ENCODE data around the gene TIMP2.
"Not testable (repeated sequence)": the region's sequence is repeated elsewhere in the genome, so short reads cannot be mapped to it uniquely, and the experiment has no call there.

The TIMP2 gene

DNA sequence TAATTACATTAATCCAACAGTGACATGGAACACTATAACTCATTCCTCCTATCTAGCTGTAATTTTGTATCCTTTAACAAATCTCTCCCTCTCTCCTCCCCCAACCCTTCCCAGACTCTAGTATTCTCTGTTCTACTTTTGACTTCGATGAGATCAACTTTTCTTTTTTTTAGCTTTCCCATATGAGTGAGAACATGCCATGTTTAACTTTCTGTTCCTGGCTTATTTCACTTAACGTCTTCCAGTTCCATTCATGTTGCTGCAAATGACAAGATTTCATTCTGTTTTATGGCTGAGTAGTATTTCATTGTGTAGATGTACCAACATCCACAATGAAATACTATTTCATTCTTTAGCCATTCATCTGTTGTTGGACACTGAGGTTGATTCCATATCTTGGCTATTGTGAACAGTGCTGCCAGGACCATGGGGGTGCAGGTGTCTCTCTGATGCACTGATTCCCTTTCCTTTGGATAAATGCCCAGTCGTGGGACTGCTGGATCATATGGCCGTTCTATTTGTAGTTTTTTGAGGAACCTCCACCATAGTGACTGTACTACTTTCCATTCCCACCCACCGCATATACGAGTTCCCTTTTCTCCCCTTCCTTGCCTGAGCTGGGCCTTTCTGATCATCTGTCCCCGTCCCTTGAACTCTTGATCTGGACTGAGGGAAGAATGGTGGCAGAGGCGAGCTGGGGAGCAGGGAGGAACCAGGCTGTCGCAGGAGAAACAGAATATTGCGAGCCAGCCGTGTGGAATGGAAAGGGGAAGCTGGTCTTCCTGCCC is 14.5 kb downstream of the TIMP2 start:
- in situ Hi-C loops (cut with MboI; ENCODE audit: low sequenced_read_pairs) = no loop called here

DNA sequence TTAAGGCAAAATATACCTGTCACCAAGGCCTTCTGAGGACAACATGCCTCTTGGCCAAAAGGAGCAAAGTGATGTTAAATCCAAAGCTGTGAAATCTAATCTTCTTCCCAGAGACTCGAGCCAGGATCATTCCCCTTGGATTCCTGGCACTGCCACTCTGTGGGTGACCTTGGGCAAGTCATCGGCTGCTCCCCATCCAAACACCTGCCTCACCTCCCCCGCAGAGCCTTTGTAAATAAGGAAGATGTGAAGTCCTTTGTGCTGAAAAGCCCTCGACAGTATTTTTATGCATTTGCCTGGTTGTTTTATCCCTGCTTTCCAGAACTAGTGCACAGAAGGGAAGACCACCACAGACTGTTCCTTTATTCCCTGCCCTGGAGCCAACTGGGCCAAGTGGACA is 16.8 kb downstream of the TIMP2 start:
- in situ Hi-C loops (cut with MboI; ENCODE audit: low sequenced_read_pairs) = no loop called here

DNA sequence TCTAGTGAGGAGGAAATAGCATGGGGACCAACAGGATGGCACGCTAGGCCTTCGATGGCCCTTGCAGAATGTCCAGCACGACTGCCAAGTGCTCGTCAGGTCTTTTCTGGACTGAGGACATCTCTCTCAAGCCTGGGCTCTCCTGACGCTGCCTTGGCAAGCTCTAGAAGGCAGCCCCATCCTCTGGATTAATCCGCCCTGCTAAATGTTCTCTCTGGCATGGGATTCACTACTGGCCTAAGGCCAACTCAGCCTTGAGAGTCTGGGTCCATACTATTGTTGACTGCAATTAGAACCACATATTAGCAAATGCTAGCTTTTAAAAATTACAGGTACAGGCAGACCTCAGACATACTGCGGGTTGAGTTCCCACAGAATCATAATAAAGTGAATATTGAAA is 19.6 kb downstream of the TIMP2 start:
- in situ Hi-C loops (cut with MboI; ENCODE audit: low sequenced_read_pairs) = no loop called here

DNA sequence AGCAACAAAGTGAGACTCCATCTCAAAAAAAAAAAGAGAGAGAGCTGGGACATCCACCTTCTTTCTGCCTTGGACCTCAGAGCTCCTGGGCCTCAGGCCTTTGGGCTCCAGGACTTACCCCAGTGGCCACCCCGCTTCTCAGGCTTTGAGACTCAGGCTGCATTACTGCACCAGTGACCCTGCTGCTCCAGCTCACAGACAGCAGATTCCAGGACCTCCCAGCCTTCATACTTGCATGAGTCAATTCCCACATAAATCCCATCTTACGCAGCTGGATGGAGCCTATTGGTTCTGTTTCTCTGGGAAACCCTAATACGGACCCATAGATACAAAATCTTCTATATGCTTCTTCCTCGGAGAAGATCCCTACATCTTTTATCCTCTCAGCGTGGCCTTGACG is 20.1 kb downstream of the TIMP2 start:
- in situ Hi-C loops (cut with MboI; ENCODE audit: low sequenced_read_pairs) = no loop called here

DNA sequence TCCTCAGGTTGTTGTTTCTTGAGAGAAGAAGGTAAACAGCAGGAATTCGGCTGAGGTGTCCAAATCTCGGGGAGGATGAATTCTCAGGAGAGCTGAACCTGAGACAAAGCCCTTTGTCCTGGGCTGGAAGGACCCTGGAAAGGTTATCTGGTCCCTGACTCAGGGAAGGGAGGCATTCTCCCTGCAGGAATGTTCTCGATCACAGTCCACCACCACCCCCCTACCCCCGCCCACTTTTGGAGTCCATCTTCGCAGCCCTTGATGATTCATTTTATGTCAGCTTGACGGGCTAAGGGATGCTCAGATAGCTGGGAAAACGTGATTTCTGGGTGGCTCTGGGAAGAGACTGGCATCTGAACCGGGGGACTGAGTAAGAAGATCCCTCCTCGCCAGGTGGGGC is 20.8 kb downstream of the TIMP2 start:
- in situ Hi-C loops (cut with MboI; ENCODE audit: low sequenced_read_pairs) = no loop called here

DNA sequence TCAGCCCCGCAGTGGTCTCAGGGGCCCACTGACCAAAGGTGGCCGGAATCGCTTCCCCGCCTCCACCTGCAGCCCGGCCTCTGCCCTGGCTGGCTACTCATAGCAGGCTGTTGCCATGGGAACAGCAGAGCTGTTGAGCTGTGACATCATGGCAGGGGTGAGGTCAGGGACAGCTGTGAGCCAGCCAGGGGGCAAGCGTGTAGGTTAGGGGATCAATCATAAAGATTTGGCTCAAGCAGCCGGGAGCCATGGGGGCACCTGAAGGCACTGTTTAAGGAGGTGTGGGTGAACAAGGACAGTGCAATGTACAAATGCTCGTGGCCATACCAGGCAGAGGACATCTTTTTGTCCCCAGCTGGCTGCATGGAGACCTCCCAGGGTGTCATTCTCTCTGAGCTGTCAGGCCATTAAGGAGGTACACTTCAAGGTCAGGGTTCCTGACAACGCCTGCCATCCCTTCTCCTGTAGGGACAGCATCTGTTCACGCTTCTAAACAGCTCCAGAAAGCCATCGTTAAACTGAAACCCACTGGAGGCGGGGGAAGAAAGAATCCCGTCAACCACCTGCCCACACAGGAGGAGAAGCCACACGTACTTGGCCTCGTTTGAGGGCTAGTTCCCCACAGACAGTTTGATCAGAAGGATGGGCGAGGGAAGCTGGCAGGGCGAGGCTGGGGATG is 21.9 kb downstream of the TIMP2 start, which contains the start of gene CEP295NL:
TSS of gene CEP295NL (minus strand) at position 101 of the 679 bp plus-strand sequence. CDS start 1,373 bp downstream, outside the sequence.
- in situ Hi-C loops (cut with MboI; ENCODE audit: low sequenced_read_pairs) = no loop called here

DNA sequence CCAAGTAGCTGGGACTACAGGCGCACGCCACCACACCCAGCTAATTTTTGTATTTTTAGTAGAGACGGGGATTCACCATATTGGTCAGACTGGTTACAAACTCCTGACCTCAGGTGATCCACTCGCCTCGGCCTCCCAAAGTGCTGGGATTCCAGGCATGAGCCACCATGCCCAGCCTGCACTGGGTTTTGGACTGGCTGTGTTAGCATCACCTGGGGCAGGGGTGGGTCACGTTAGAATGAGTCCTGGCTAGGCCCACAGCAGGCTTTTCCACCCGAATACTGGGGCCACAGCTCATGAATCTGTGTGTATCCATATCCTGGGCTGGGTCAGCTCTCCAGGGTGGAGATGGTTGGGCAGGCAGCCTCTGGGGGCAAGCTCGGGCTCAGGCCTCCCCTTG is 23.0 kb downstream of the TIMP2 start:
- in situ Hi-C loops (cut with MboI; ENCODE audit: low sequenced_read_pairs) = not testable (repeated sequence)

DNA sequence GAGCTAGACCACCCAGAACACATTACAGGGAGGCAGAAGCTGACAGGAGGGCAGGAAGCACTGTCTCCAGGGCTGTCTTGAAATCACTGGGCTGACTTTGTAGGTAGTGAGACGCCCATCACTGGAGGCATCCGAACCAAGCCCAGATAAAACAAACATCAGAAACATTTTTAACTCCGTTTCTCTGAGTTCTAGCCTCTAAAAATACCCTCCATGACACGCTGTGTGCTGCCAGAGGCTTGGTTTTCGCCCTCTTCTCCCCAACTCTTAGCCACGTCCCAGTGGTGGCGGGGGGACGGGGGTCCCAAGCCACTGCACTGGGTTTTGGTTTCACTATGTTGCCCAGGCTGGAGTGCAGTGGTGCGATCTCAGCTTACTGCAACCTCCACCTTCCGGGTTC is 23.4 kb downstream of the TIMP2 start:
- in situ Hi-C loops (cut with MboI; ENCODE audit: low sequenced_read_pairs) = no loop called here

DNA sequence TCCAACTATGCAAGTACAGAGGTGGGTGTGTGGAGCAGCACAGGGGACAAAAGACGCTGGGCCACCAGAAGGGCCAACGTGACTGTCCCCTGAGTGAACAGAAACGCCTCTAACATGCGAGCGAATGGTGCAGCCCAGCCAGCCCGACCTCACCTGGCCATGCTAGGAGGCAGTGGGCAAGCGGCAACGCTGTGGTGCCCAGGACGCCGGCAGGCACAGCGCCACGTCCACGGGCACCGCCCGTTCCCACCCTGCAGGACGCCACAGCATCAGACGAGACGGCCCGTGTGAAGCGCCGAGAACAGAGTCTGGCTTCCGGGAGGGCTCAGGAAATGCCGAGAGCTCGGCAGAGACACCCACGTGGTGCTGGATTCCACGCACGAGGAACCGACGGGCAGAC is 24.4 kb downstream of the TIMP2 start:
- in situ Hi-C loops (cut with MboI; ENCODE audit: low sequenced_read_pairs) = no loop called here

DNA sequence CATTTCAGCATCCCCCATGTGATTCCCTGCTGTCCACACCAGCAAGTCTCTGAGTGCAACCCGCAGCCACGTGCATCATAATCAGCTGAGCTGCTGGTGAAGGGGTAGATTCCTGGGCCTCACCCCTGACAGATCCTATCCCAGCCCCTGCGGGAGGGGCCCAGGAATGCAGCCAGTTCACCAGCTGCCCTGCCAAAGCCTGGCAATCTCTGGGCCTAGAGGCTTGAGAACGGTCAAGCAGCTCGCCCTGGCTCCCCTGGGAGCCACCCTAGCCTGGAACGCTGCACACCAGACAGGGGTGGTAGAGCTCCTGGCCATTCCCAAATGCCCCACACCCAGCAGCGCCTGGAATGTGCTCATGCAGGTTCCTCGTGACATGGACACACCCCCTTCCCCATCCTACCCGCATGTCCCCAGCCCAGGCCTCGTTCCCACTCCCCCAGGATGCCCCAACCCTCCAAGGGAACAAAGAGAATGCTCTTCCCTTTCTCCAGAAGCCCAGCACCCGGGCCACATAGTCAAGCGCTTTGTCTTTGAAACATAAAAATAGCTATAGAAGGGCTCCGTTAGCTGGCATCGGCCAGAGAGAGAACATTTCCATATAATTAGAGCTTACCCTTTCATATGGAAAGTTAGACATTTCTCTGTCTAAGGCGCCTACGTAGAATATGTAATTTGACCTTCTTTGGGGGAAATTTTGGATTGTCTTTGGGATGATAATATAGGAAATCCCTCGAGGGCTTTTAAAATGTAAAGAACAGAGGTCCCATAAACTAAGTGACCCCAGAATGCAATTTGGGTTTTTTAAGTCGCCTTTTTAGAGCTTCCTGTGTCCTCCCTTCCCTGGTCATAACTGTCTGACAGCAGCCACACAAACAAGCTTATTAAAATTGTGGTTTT is 25.6 kb downstream of the TIMP2 start:
- in situ Hi-C loops (cut with MboI; ENCODE audit: low sequenced_read_pairs) = no loop called here

DNA sequence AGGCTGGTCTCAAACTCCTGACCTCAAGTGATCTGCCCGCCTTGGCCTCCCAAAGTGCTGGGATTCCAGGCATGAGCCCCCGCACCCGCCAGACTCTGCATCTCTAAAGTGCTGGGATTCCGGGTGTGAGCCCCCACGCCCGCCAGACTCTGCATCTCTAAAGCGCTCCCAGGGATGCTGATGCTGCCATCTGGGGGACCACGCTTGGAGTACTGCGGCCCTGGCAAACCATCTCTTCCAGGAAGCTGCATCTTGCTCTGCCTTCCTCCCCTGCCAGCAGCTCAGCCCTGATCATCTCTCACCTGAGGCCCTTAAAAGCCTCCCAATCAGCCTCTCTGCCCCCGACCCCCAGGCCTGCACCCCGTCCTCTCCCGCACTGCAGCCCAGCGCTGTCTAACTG is 26.2 kb downstream of the TIMP2 start:
- in situ Hi-C loops (cut with MboI; ENCODE audit: low sequenced_read_pairs) = no loop called here

DNA sequence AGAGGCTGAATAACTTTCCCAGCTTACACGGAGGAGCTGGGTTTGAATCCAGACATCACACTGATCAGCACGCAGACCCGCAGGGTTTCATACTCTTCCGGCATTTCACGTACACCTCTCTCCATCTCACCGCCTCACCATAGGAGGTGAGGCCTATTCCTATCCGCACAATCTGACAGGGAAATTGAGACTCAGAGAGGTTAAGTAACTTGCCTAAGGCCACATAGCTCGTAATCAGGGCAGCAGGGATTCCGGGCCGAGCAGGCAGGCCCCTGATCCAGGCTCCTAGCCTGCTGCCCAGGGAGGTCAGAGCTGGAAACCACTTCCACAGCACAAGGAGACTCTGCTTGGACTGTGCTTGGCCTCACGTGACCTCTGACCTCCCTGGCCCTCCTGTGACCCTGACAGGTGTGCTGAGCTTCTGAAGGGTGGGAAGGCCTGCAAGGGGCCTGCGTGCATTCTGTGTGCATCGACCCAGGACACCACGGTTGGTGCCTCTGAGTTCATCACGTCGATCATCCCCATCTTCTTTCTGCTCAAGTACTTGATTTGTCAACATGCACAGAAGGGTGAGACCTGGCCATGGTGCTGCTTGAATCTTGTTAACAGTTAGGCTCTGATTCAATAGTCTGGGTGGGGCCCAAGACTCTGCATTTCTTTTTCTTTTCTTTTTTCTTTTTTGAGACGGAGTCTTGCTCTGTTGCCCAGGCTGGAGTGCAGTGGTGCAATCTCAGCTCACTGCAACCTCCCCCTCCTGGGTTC is 26.9 kb downstream of the TIMP2 start:
- in situ Hi-C loops (cut with MboI; ENCODE audit: low sequenced_read_pairs) = no loop called here

DNA sequence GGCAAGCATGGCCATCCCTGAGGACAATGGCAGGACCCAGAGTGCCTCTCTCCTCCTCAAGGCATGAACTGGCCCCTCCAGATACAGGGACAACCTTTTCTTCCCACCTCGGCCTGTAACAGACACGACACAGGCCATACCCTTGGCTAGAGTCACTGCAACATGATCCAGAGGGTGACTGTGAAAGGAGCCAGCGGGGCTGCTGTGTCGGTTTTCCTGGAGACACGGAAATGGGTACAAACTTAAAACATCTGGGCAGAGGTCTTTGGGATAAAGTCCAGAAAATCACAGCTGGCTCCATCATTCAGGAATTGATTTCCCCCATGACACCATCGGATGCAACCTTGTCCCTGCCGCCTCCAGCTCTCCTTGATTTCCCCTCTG is 27.5 kb downstream of the TIMP2 start:
- in situ Hi-C loops (cut with MboI; ENCODE audit: low sequenced_read_pairs) = no loop called here

DNA sequence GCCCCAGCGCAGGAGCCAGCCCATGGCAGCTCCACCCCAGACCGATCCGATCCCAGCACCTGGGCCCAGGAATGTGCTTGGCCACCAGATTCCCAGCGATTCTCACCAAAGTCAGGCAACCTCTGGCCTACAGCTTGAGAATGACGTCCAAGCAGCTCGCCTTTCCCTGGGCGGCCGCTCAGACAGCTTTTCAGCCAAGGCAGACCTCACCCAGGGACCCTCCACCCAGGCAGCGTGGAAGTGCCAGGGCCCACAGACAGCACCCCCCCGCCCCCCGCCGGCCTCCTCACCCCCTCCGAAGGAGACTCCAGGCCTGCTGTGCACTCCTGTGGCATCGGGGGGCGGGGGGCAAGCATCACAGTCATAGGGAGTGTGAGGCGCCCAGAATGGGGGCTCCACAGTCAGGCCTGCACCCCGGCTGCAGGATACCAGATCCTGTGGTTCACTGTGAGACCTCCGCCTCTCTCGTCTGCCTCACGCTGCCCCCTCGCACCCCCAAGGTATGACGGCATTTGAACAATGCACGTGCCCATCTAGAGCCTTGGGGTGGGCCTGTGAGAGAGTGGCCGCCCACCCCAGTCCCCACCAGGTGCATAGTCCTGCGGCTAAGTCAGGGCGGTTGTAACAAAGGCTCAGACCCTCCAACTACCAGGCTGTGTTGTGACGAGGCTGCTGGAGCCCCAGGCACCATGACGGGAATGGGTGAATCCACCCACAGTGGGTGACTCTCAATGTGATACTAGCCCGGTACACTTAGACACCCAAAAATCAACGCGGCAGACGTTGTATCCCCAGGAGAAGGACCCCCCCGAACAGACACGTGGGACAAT is 28.1 kb downstream of the TIMP2 start:
- in situ Hi-C loops (cut with MboI; ENCODE audit: low sequenced_read_pairs) = no loop called here

DNA sequence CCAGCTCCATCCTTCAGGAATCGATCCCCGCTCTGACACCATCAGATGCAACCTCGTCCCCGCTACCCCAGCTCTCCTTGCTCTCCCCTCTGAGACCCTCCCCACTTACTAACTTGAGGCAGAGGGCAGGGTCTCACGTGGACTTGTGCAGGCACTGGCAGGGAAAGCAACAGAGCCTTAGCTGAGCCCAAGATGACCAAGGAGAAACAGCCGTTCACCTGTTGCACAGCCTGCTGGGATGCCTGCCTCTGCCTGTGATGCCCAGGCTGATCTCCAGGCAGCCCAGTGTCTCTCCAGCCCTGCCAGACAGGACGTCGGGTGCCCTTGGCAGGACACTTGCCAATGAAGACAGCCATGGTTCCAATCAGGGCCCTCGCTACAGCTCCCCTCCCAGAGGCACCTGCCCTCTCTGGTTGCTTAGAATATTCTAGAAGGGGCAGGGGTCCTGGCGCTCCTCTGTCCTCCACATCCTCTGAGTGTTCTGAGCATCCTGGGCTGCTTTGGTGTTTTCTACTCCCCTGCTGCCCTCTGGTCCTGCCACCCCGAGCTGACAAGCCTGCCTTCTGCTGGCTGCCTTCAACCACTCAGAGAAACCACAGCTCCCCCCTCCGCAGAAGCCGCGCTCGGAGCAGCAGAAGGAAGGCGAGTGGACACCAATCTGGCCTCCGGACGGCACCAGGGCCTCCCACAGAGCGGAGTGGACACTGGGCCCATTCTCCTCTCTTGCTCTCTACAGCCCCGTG is 28.9 kb downstream of the TIMP2 start:
- in situ Hi-C loops (cut with MboI; ENCODE audit: low sequenced_read_pairs) = no loop called here

DNA sequence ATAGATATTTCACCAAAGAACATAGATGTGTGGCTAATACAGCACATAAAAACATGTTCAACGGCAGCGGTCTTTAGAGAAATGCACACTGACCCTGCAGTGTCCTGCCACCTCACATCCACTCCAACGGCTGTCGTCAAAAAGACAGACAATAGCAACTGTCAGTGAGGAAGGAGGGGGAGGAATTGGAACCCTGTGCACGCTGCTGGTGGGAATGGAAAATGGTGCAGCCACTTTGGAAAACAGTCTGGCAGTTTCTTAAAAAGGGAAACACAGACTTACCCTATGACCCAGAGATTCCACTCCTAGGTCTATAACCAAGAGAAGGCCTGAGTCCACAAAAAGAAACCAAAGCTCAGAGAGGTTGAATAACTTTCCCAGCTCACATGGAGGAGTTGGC is 29.9 kb downstream of the TIMP2 start:
- in situ Hi-C loops (cut with MboI; ENCODE audit: low sequenced_read_pairs) = no loop called here

DNA sequence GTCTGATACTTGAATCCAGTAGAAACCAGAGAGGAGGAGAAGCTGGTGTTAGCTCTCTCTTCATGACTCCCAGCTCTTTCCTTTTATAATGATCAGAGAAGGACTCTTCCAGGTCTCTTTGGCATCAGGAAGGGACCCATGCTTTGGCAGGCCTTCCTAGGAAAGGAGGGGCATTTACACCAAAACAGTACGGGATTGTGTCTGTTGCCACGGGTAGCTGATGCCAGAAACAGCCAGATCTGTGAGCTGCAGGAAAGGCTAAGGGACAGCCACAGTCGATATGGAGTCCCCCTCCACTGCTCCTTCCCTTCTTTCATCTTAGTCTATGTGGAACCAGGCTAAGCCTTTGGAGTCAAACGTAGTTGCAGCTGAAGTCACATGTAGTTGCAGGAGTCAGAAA is 31.5 kb downstream of the TIMP2 start:
- in situ Hi-C loops (cut with MboI; ENCODE audit: low sequenced_read_pairs) = no loop called here

DNA sequence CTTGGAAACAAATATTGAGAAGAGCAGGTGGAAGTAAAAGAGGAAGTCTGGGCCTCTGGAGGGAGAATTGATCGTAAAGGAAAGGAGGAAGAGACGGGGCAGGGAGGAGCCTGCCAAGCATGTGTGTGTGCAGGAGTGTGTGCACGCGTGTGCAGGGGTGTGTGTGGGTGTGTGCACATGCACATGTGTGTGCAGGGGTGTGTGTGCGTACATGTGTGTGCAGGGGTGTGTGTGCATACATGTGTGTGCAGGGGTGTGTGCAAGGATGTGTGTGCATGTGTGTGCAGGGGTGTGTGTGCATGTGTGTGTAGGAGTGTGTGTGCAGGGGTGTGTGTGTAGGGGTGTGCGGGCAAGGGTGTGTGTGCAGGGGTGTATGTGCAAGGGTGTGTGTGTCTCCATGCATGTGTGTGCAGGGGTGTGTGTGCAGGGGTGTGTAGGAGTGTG is 32.2 kb downstream of the TIMP2 start:
- in situ Hi-C loops (cut with MboI; ENCODE audit: low sequenced_read_pairs) = no loop called here

DNA sequence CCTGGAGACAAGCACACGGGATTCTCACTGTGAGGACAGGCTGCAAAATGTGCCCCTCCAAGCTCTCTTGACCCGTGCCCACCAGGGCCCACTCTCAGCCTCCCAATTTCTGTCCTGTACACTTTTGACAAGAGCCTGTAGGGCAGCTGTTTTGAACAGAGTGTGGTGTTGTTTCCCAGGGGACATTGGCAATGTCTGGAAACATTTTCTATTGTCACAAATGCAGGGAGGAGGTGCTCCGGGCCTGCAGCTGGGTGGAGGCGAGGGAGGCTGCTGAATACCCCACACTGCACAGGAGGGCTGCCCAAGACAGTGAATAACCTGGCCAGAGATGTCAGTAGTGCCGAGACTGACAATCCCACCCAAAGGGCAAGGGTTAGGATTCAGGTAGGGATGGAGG is 32.7 kb downstream of the TIMP2 start:
- in situ Hi-C loops (cut with MboI; ENCODE audit: low sequenced_read_pairs) = no loop called here
